WERI-Rb-1 (cell line): ENCODE measurements around the gene ADISSP.
A peak's percentile ranks its signal among the peaks of the same experiment; 100 is the strongest.
"Not testable (repeated sequence)": the region's sequence is repeated elsewhere in the genome, so short reads cannot be mapped to it uniquely, and the experiment has no call there.

Source experiments
- DNase-seq: peaks from one replicate; pipeline ENCODE4 v3.0.0-alpha.2; 2020
- H3K27ac ChIP-seq: fragments of 250-450 bp; sonication (Bioruptor Pico); 2 replicates; pipeline ENCODE4 v1.5.1; 2020; ENCODE audit warnings: mild to moderate bottlenecking, moderate library complexity
- H3K27me3 ChIP-seq: fragments of 250-450 bp; sonication (Bioruptor Pico); 2 replicates; pipeline ENCODE4 v1.5.1; 2021; ENCODE audit warnings: mild to moderate bottlenecking, low read depth, moderate library complexity; ENCODE audit not compliant: insufficient read depth, severe bottlenecking
- H3K36me3 ChIP-seq: fragments of 250-450 bp; sonication (Bioruptor Pico); 2 replicates; pipeline ENCODE4 v1.5.1; 2020; ENCODE audit warnings: mild to moderate bottlenecking, moderate library complexity
- H3K4me3 ChIP-seq: 2 replicates; pipeline ENCODE4 v1.5.1; 2011; ENCODE audit warnings: low read depth, mild to moderate bottlenecking, control low read depth, low read length
- H3K9me3 ChIP-seq: fragments of 250-450 bp; sonication (Bioruptor Pico); 2 replicates; pipeline ENCODE4 v1.5.1; 2021; ENCODE audit warnings: mild to moderate bottlenecking, moderate library complexity; ENCODE audit not compliant: severe bottlenecking
- CTCF ChIP-seq: IDR thresholded peaks from 2 replicates; pipeline ENCODE4 v1.5.1; 2011; ENCODE audit warnings: low read depth, mild to moderate bottlenecking, control low read depth, inconsistent platforms, low read length

ADISSP gene

GRCh38 chr20:3796477-3797225 lies 29.1 kb upstream of the ADISSP start:
- Histone ChIP-seq H3K27ac (peak overlapping the region; percentile 81), H3K4me3 (peak overlapping the region; percentile 82), H3K36me3 (peaks cover 27% of the 10 kb centered on the region), H3K9me3 (no peaks in the 10 kb centered on the region), H3K27me3 (no peaks in the 10 kb centered on the region)
- no peak for DNase-seq
- TF ChIP-seq CTCF, result no peak

GRCh38 chr20:3795511-3796468 lies 28.2 kb upstream of the ADISSP start, which contains the start of gene CDC25B:
Gene CDC25B (plus strand): TSS chr20:3796310. CDS start chr20:3796532, 222 bp downstream.
- DNase-seq, result peak; percentile 95
- no peaks in the 10 kb centered on the region for H3K27me3 ChIP-seq
- peak within 1 kb of the TSS; percentile 82 for H3K27ac ChIP-seq
- peaks cover 18% of the 10 kb centered on the region for H3K36me3 ChIP-seq
- peak; percentile 49 for TF ChIP-seq CTCF
- no peaks in the 10 kb centered on the region for H3K9me3 ChIP-seq
- H3K4me3 ChIP-seq, result peak within 1 kb of the TSS; percentile 82

- TF ChIP-seq CTCF, result no peak
- H3K27ac ChIP-seq, result no peak overlapping the region
- peak overlapping the region; percentile 82; the same call in 1 of the 2 replicates for H3K4me3 ChIP-seq
Observed at GRCh38 chr20:3794701-3795420, 27.3 kb upstream of the ADISSP start.

GRCh38 chr20:3794168-3794567 lies 26.6 kb upstream of the ADISSP start:
- DNase-seq, H3K27ac ChIP-seq, H3K9me3 ChIP-seq, H3K4me3 ChIP-seq, H3K27me3 ChIP-seq: not testable (repeated sequence)
- peaks cover 12% of the 10 kb centered on the region for H3K36me3 ChIP-seq

More at GRCh38 chr20:3794701-3795420, 27.3 kb upstream of the ADISSP start:
- no peaks in the 10 kb centered on the region for H3K27me3 ChIP-seq
- no peaks in the 10 kb centered on the region for H3K9me3 ChIP-seq
- DNase-seq, result no peak
- peaks cover 12% of the 10 kb centered on the region for H3K36me3 ChIP-seq

- not testable (repeated sequence) for DNase-seq, H3K27me3 ChIP-seq, H3K27ac ChIP-seq, H3K9me3 ChIP-seq, H3K4me3 ChIP-seq
- peaks cover 14% of the 10 kb centered on the region for H3K36me3 ChIP-seq
Observed at GRCh38 chr20:3789201-3789600, 21.6 kb upstream of the ADISSP start.

- H3K4me3 ChIP-seq, result no peak overlapping the region
- H3K27me3 ChIP-seq, result no peaks in the 10 kb centered on the region
- no peaks in the 10 kb centered on the region for H3K9me3 ChIP-seq
- no peak for DNase-seq
- no peak for TF ChIP-seq CTCF
- no peak overlapping the region for H3K27ac ChIP-seq
- peaks cover 14% of the 10 kb centered on the region for H3K36me3 ChIP-seq
Observed at GRCh38 chr20:3788685-3789155, 21.2 kb upstream of the ADISSP start.
